Astrocyte of the cerebellum (primary cell): ENCODE measurements around the gene IRX4.

Experiments used
- DNase-seq: peaks from one replicate; pipeline ENCODE4 v3.0.0-alpha.2; 2011; ENCODE audit warnings: low read depth
- H3K4me3 ChIP-seq: 2 replicates; pipeline ENCODE4 v1.5.1; 2011; ENCODE audit warnings: mild to moderate bottlenecking, low read depth, low read length, moderate library complexity
- in situ Hi-C: cut with HindIII; loops from 2 replicates; pipeline ENCODE4 v1.10.0; 2017; ENCODE audit warnings: low sequenced_read_pairs
- TF ChIP-seq, protein P1 (sequence below): IDR thresholded peaks from 2 replicates; pipeline ENCODE4 v1.5.1; 2012; ENCODE audit warnings: low read length, low read depth, moderate library complexity, mild to moderate bottlenecking; ENCODE audit errors: missing control alignments

Gene IRX4

DNA sequence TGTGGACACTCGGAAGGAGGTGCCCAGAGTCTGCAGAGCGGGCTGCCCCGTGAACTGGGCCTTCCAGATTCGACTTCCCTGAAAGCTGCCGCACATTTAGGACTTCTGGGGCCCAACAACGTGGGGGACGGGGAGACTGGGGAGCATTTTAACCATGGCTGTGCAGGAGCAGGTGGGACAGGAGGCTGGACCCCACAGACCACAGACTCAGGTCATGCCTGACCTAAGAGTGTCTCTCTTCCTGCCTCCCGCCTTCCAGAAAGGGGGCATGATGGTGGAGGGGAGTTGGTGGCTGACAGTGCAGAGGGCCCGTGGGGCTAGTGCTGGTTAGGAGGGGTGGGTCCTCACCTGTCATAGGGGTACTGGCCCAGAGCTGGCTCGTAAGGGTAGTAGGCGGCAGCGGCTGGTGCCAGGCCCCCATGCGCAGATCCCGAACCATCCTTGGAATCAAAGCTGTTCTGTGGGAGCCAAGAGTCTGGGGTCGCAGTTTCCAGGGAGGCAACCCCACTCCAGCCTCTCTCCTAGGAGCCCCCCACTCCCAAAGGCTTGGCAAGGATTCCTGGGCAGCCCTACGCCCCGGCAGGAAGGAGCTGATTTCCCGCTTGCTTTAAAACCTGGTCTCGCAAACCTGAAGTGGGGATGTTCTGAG lies 2.2 kb downstream of the IRX4 start:
- H3K4me3 ChIP-seq, result no peak overlapping the region
- in situ Hi-C loops, result no loop called here
- TF ChIP-seq, protein P1, sequence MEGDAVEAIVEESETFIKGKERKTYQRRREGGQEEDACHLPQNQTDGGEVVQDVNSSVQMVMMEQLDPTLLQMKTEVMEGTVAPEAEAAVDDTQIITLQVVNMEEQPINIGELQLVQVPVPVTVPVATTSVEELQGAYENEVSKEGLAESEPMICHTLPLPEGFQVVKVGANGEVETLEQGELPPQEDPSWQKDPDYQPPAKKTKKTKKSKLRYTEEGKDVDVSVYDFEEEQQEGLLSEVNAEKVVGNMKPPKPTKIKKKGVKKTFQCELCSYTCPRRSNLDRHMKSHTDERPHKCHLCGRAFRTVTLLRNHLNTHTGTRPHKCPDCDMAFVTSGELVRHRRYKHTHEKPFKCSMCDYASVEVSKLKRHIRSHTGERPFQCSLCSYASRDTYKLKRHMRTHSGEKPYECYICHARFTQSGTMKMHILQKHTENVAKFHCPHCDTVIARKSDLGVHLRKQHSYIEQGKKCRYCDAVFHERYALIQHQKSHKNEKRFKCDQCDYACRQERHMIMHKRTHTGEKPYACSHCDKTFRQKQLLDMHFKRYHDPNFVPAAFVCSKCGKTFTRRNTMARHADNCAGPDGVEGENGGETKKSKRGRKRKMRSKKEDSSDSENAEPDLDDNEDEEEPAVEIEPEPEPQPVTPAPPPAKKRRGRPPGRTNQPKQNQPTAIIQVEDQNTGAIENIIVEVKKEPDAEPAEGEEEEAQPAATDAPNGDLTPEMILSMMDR, result no peak
- no peak for DNase-seq

DNA sequence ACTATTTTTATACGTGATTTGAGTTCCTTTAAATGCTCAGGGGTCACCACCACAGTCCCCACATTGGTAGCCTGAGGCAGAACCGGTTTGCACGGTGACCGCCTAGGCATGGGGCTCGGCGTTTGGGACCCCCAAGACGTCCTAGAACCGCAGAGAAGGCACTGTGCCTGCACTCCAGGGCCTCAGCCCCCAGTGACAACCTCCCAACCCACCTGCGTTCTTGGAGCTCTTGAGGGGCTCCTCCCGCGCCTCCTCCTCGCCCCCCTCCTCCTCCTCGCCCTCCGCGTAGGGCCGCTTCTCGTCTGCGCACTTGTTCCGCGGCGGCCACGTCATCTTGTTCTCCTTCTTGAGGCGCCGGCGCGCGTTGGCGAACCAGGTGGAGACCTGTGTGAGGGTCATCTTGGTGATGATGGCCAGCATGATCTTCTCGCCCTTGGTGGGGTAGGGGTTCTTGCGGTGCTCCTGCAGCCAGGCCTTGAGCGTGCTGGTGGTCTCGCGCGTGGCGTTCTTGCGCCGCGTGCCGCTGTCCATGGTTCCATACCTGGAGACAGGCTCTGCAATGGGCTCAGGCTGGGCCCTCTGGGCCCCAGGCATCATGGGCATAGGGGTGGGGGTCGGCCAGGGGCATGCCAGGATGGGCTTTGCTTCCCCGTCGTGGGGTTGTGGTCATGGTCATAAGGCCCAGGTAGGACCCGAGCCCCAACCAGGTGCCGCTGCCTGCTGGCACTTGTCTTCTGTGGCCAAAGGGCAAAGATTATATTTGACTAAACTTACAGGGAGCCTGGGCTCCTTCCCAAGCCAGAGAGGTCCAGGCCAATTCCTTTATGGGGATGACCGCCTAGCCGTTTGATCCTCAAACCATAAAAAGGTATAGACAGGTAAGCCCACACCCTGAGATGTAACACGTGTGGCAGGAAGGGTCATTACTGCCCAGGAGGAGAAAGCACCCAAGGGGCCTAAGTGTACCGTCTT lies 3.1 kb downstream of the IRX4 start:
- TF ChIP-seq, protein P1, result no peak
- in situ Hi-C loops, result no loop called here
- DNase-seq, result no peak

DNA sequence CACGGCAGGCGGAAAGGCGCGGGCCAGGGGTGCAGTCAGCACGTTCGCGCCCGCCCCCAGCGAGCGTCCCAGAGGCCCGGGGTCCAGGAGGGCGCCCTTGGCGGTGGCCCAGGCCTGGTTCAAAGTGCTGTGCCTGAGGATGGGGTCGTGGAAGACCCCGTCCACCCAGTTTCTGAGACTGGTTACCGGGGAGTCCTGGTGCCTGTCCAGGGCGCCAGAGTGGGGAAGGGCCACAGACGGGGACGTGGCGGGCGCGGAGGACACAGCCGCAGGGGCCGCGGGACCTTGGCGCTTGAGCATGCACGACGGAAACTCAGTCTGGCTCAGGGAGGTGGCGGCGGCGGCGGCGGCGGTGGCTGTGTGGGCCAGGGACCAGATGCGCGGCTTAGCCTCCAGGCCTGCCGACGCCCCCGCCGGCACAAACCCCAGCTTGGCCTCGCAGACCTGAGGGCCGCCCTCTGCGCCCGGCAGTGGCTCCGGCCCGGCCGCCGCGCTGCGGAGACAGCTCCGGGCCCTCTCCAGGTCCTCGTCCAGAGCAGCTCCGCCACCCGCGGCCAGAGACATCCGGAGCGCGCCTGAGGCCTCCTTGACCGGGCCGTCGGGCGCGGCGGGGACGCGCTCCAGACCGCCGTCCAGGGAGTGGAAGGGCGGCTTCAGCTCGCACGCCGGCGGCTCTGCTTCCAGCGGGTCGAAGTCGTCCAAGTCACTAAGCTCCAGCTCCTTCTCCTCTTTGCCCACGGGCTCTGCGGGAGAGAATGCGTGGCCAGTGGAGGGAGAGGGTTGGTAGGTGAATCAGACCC lies 4.5 kb downstream of the IRX4 start:
- no peak for DNase-seq
- in situ Hi-C loops, result no loop called here
- no peak overlapping the region for H3K4me3 ChIP-seq
- TF ChIP-seq, protein P1, result no peak

More for the DNA sequence above, 3.1 kb downstream of the IRX4 start:
- no peak overlapping the region for H3K4me3 ChIP-seq

DNA sequence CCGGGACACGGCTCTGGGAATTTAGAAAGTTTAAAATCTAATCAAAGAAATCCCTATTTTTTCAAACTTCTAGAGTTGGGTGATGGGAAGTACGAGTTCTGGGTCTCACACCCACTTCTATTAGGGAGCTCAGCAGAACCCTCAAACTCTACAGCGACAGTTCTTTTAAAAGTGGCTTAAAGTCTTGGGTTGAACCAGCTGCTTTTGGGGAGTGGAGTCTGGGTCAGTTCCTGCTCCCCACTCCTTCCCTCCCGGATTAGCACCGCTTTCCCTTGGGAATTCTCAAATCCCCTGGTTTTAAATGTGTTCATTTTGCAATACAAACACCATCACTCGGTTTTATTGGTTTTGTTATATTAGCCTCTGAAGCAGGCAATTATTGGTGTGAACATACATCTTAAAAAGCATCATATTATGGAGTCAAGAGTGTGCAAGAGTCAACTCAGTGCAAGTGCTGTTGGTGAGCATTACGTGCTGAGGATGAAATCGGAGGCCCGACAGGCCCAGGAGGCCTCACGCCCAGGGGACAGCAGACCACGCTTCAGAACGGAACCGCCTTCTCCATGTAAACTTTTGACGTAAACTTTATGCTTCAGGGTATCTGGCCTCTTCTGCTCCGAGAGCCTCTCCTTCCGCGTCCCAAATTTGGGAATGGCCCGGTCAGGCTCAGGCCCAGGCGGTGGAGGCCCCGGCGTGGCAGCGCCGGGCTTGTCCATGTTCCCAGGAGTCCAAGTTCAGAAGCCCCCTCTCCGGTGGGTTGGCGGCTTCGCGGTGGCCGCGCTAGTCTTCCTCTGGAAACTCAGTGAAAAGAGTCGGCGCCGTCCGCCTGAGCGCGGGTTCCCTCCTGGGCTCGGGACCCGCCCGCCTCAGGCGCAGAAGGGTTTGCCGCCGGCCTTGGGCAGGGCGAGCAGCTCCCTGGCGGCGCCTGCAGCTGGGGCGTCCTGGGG lies 5.3 kb downstream of the IRX4 start:
- DNase-seq, result no peak
- TF ChIP-seq, protein P1, result no peak
- no peak overlapping the region for H3K4me3 ChIP-seq
- in situ Hi-C loops, result no loop called here

DNA sequence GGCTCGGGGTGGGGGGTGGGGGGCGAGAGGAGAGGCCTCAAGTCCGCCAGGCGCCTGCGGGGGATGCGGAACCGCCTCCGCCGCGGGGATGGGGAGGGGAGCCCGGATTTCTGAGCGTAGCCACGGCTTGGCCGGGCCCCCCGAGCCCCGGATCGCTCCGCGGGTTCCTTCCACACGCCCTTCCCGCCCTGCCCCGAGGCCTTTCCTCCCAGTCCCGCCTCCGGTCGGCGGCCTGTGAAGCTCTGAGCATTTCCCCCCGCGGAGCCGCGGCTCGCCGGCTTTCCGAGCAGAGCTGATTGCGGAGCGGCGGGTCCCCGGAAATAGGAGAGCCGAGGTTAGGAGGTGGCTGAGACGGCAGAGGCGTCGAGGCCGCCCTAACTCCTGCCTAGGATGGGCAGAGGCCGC lies 6.1 kb downstream of the IRX4 start:
- DNase-seq, result no peak
- H3K4me3 ChIP-seq, result no peak overlapping the region
- TF ChIP-seq, protein P1, result no peak
- in situ Hi-C loops, result no loop called here
